ENCODE measurements around the gene PTGES2.

- no peak for TF ChIP-seq TARDBP (IDR thresholded peaks at IDR 0.05)
- no peak for TF ChIP-seq HDGF (IDR thresholded peaks at IDR 0.05; ENCODE audit: borderline replicate concordance)
- no peak for TF ChIP-seq LEF1 (IDR thresholded peaks at IDR 0.05; ENCODE audit: borderline replicate concordance)
- TF ChIP-seq FOXK2 (IDR thresholded peaks at IDR 0.05): no peak
- no peak for TF ChIP-seq FOXA1 (IDR thresholded peaks at IDR 0.05)
- TF ChIP-seq SUZ12 (IDR thresholded peaks at IDR 0.05): no peak
Observed at GRCh38 chr9:128121924-128122808, 5.4 kb downstream of the PTGES2 start.

Measured in HEK293T (cell line).